IMR-90 (cell line): ENCODE results near the gene UQCRC1. TPM values are rescaled to one million over a fixed set of nuclear protein-coding genes. Genes with fewer than 3 reads are reported as not detected.

Experiments
- ATAC-seq: fragments of 200-7000 bp; cut with Tn5 transposase; 2 replicates; pipeline ENCODE4 v1.9.1; 2020; ENCODE audit warnings: low read depth, mild to moderate bottlenecking, moderate library complexity
- BruUV-seq: library from RNA; stranded (reverse); fragments of 400-500 nt; replicated peaks from 2 replicates; lab custom pipeline; 2021; lab: Mats Ljungman, UMichigan
- CTCF ChIA-PET: fragments of 300-600 bp; formaldehyde crosslinking; extraction: SDS; loops from one replicate; lab custom pipeline; 2021; ENCODE audit warnings: antibody characterized with exemption; lab: Yijun Ruan, JAX
- POLR2A ChIA-PET: fragments of 300-600 bp; sonication (Branson Sonifier 250); formaldehyde crosslinking; loops from one replicate; lab custom pipeline; 2022; ENCODE audit warnings: antibody characterized with exemption; ENCODE audit not compliant: unreplicated experiment; lab: Charles Lee
- DNase-seq: peaks from one replicate; pipeline ENCODE4 v3.0.0; 2013
- H2AFZ ChIP-seq: replicated peaks from 2 replicates; pipeline ENCODE3; 2013; ENCODE audit warnings: low read length, mild to moderate bottlenecking; ENCODE audit not compliant: poor library complexity
- H2AK5ac ChIP-seq: 2 replicates; pipeline ENCODE4 v1.6.1; 2013; ENCODE audit warnings: low read depth, low read length, inconsistent platforms
- H2AK9ac ChIP-seq: replicated peaks from 2 replicates; pipeline ENCODE3; 2013; ENCODE audit warnings: mild to moderate bottlenecking, low read depth, low read length, moderate library complexity; ENCODE audit not compliant: poor library complexity
- H2BK120ac ChIP-seq: 2 replicates; pipeline ENCODE4 v1.6.1; 2013; ENCODE audit warnings: low read depth, low read length, inconsistent platforms
- H2BK15ac ChIP-seq: 3 replicates; pipeline ENCODE4 v1.6.1; 2013; ENCODE audit warnings: low read depth, low read length, inconsistent platforms
- H2BK20ac ChIP-seq: 2 replicates; pipeline ENCODE4 v1.6.1; 2013; ENCODE audit warnings: low read depth, mild to moderate bottlenecking, inconsistent platforms, low read length, moderate library complexity
- H2BK5ac ChIP-seq: 2 replicates; pipeline ENCODE4 v1.6.1; 2013; ENCODE audit warnings: mild to moderate bottlenecking, low read depth, low read length, inconsistent platforms; ENCODE audit not compliant: poor library complexity, severe bottlenecking
- H3K14ac ChIP-seq: replicated peaks from 2 replicates; pipeline ENCODE4 v1.6.1; 2013; ENCODE audit warnings: low read depth, low read length, inconsistent platforms
- H3K18ac ChIP-seq: 2 replicates; pipeline ENCODE4 v1.6.1; 2013; ENCODE audit warnings: low read depth, low read length, control low read depth
- H3K23ac ChIP-seq: 2 replicates; pipeline ENCODE4 v1.6.1; 2013; ENCODE audit warnings: low read depth, low read length, inconsistent platforms
- H3K27ac ChIP-seq: 2 replicates; pipeline ENCODE4 v1.5.1; 2013; ENCODE audit warnings: mild to moderate bottlenecking, control low read depth, low read length; ENCODE audit not compliant: insufficient read depth
- H3K27me3 ChIP-seq: 2 replicates; pipeline ENCODE4 v1.6.1; 2013; ENCODE audit warnings: low read length; ENCODE audit not compliant: control insufficient read depth, insufficient read depth
- H3K36me3 ChIP-seq: 2 replicates; pipeline ENCODE4 v1.6.1; 2013; ENCODE audit warnings: low read length, mixed read lengths; ENCODE audit not compliant: control insufficient read depth, insufficient read depth
- H3K4ac ChIP-seq: 2 replicates; pipeline ENCODE4 v1.6.1; 2013; ENCODE audit warnings: low read depth, low read length, inconsistent platforms
- H3K4me1 ChIP-seq: 2 replicates; pipeline ENCODE4 v1.6.1; 2013; ENCODE audit warnings: low read length, mixed read lengths; ENCODE audit not compliant: control insufficient read depth, insufficient read depth
- H3K4me2 ChIP-seq: 2 replicates; pipeline ENCODE4 v1.6.1; 2013; ENCODE audit warnings: low read depth, mild to moderate bottlenecking, control low read depth, low read length, moderate library complexity
- H3K4me3 ChIP-seq: 2 replicates; pipeline ENCODE4 v1.5.1; 2013; ENCODE audit warnings: low read depth, mild to moderate bottlenecking, control low read depth, low read length, moderate library complexity; ENCODE audit not compliant: insufficient read depth
- H3K56ac ChIP-seq: 2 replicates; pipeline ENCODE4 v1.6.1; 2013; ENCODE audit warnings: low read length, inconsistent platforms; ENCODE audit not compliant: insufficient read depth; ENCODE audit errors: extremely low read depth
- H3K79me1 ChIP-seq, 2 experiments: 2 replicates each; pipeline ENCODE4 v1.6.1; 2013; ENCODE audit warnings: low read length in 2 of 2, inconsistent platforms in 1 of 2, low read depth in 1 of 2
- H3K9ac ChIP-seq: 2 replicates; pipeline ENCODE4 v1.6.1; 2013; ENCODE audit warnings: low read depth, low read length, control low read depth
- H3K9me1 ChIP-seq: 2 replicates; pipeline ENCODE4 v1.6.1; 2013; ENCODE audit warnings: low read length, inconsistent platforms; ENCODE audit not compliant: insufficient read depth
- H3K9me3 ChIP-seq: 2 replicates; pipeline ENCODE4 v1.6.1; 2013; ENCODE audit warnings: low read length; ENCODE audit not compliant: control insufficient read depth, insufficient read depth
- H4K20me1 ChIP-seq: 2 replicates; pipeline ENCODE4 v1.6.1; 2013; ENCODE audit warnings: low read length, inconsistent platforms; ENCODE audit not compliant: insufficient read depth
- H4K5ac ChIP-seq: 2 replicates; pipeline ENCODE4 v1.6.1; 2013; ENCODE audit warnings: mild to moderate bottlenecking, low read depth, low read length, control low read depth
- H4K8ac ChIP-seq, 2 experiments: 2 replicates each; pipeline ENCODE4 v1.6.1; 2013; ENCODE audit warnings: low read depth in 2 of 2, low read length in 2 of 2, control low read depth in 1 of 2, inconsistent platforms in 1 of 2
- H4K91ac ChIP-seq: 2 replicates; pipeline ENCODE4 v1.6.1; 2013; ENCODE audit warnings: low read depth, low read length, inconsistent platforms; ENCODE audit not compliant: insufficient read depth
- CTCF ChIP-seq: conservative IDR thresholded peaks from 2 replicates; pipeline ENCODE4 v1.5.1; 2012; ENCODE audit warnings: mild to moderate bottlenecking, low read depth, low read length, improper control_type of control experiment
- ELK1 ChIP-seq: fragments of 150-350 bp; IDR thresholded peaks from 2 replicates; pipeline ENCODE4 v1.6.1; 2016; ENCODE audit warnings: low read depth, mild to moderate bottlenecking, low read length, moderate library complexity, borderline replicate concordance
- MAFK ChIP-seq: IDR thresholded peaks from 2 replicates; pipeline ENCODE4 v1.6.1; 2012; ENCODE audit warnings: low read depth, low read length, improper control_type of control experiment
- MAZ ChIP-seq: IDR thresholded peaks from 2 replicates; pipeline ENCODE4 v1.6.1; 2012; ENCODE audit warnings: low read depth, mild to moderate bottlenecking, low read length, improper control_type of control experiment, moderate library complexity, borderline replicate concordance
- MXI1 ChIP-seq: IDR thresholded peaks from 2 replicates; pipeline ENCODE4 v1.6.1; 2012; ENCODE audit warnings: low read depth, mild to moderate bottlenecking, low read length, moderate library complexity, borderline replicate concordance
- POLR2A ChIP-seq: IDR thresholded peaks from 2 replicates; pipeline ENCODE4 v1.6.1; 2012; ENCODE audit warnings: mild to moderate bottlenecking, low read depth, low read length
- RAD21 ChIP-seq: IDR thresholded peaks from 2 replicates; pipeline ENCODE4 v1.6.1; 2012; ENCODE audit warnings: low read length, improper control_type of control experiment
- RFX5 ChIP-seq: IDR thresholded peaks from 2 replicates; pipeline ENCODE4 v1.8.0; 2012; ENCODE audit warnings: low read depth, mild to moderate bottlenecking, low read length, moderate library complexity
- SMC3 ChIP-seq: fragments of 150-350 bp; IDR thresholded peaks from 2 replicates; pipeline ENCODE4 v1.6.1; 2016; ENCODE audit warnings: low read depth, mild to moderate bottlenecking, antibody characterized with exemption, low read length, moderate library complexity
- USF2 ChIP-seq: fragments of 150-350 bp; IDR thresholded peaks from 2 replicates; pipeline ENCODE4 v1.6.1; 2017; ENCODE audit warnings: mild to moderate bottlenecking, antibody characterized with exemption, low read length, low read depth
- WGBS, 2 experiments: methylation state at CpG; one replicate each; pipeline versions ENCODE4 v1.1.5 to v1.1.7; 2013; ENCODE audit warnings: missing lambda C conversion rate in 2 of 2; ENCODE audit not compliant: insufficient read length in 1 of 2; ENCODE audit errors: extremely low coverage in 2 of 2; 5-methylcytosine and 5-hydroxymethylcytosine counted together
- dilution Hi-C: fragments of 300-500 bp; cut with HindIII; formaldehyde crosslinking; loops from one replicate; pipeline ENCODE4 v1.14.3; 2018; ENCODE audit warnings: low sequenced_read_pairs; ENCODE audit not compliant: unreplicated experiment
- in situ Hi-C: fragments of 300-500 bp; cut with MboI; formaldehyde crosslinking; loops from 3 replicates; pipeline ENCODE4 v1.14.3; 2019; ENCODE audit warnings: low sequenced_read_pairs, inconsistent platforms, mixed read lengths
- intact Hi-C: fragments of 100-400 bp; cut with micrococcal nuclease; formaldehyde crosslinking; loops from 2 replicates; pipeline ENCODE4 v1.10.0; 2022
- polyA plus RNA-seq, 3 experiments: library from polyadenylated mRNA; depleted of rRNA; stranded (reverse); fragments of >200 nt; gene quantifications; 2 replicates each; pipeline ENCODE4 v1.2.3, GENCODE V29; 2012; ENCODE audit warnings: low replicate concordance in 1 of 3
- total RNA-seq: library from RNA; depleted of rRNA; stranded (reverse); fragments of >200 nt; gene quantifications from 2 replicates; pipeline ENCODE4 v1.2.3, GENCODE V29; 2012

The UQCRC1 gene
- total and polyA plus RNA-seq, 2 of the 4 experiments (the other 2 are of a cell fraction): 474 to 1,365 TPM

- BruUV-seq: no TSS peak
- H2AFZ ChIP-seq: peak overlapping the region; percentile 35
- no peak overlapping the region for H3K9ac ChIP-seq
- peaks cover 5% of the 10 kb centered on the region for H4K20me1 ChIP-seq
- peaks cover 58% of the 10 kb centered on the region for H3K9me1 ChIP-seq
- H3K56ac ChIP-seq: no peak overlapping the region
- WGBS, 2 experiments: 90% methylated on average over 2 of the region's 9 CpGs; no CpG with 5 or more reads in 1 of the 2 experiments
- H3K36me3 ChIP-seq: peaks cover 49% of the 10 kb centered on the region
- peaks cover 29 to 86% of the 10 kb centered on the region in 2 experiments for H3K79me1 ChIP-seq
- ChIA-PET CTCF (no interaction called here), POLR2A (no interaction called here)
- no peak for TF ChIP-seq USF2
- no peak for TF ChIP-seq MAZ
- TF ChIP-seq RFX5: no peak
- no peak for TF ChIP-seq ELK1
- no peak for TF ChIP-seq POLR2A
- TF ChIP-seq SMC3: no peak
- no peak for TF ChIP-seq RAD21
- no peak for TF ChIP-seq MAFK
- TF ChIP-seq CTCF: no peak
- TF ChIP-seq MXI1: no peak
- H4K8ac ChIP-seq: 0 out of 4 replicates have a peak overlapping the region, but pooled peaks of 1 of the 2 experiments have one; percentile 13
- peak overlapping the region; percentile 13; the same call in 1 of the 2 replicates for H3K4me2 ChIP-seq
- dilution Hi-C loops: no loop called here
- intact Hi-C loops: no loop called here
- 0 out of 2 replicates have a peak overlapping the region, but pooled peaks have one; percentile 6 for H3K14ac ChIP-seq
- no peak overlapping the region for H2BK20ac ChIP-seq
- H3K4ac ChIP-seq: peak overlapping the region; percentile 54; the same call in 1 of the 2 replicates
- H3K4me3 ChIP-seq: no peak overlapping the region
- no peak overlapping the region for H4K91ac ChIP-seq
- no peaks in the 10 kb centered on the region for H3K27me3 ChIP-seq
- peak overlapping the region; percentile 42 for H3K23ac ChIP-seq
- no peaks in the 10 kb centered on the region for H3K9me3 ChIP-seq
- no peak overlapping the region for H2BK15ac ChIP-seq
- in situ Hi-C loops: no loop called here
- no peak for DNase-seq
- ATAC-seq: no peak
- H2AK5ac ChIP-seq: peak overlapping the region; percentile 73; the same call in 1 of the 2 replicates
- H2AK9ac ChIP-seq: peak overlapping the region; percentile 57
- no peak overlapping the region for H3K18ac ChIP-seq
- H3K4me1 ChIP-seq: peaks cover 39% of the 10 kb centered on the region
- no peak overlapping the region; the same call in 1 of the 2 replicates for H2BK120ac ChIP-seq
- no peak overlapping the region for H3K27ac ChIP-seq
- H4K5ac ChIP-seq: no peak overlapping the region
- no peak overlapping the region for H2BK5ac ChIP-seq
Measured at GRCh38 chr3:48593337-48593736, 16.1 kb downstream of the UQCRC1 start.
